HepG2 (cell line): Measurements from ENCODE around the gene NFE2L2. TPM values are rescaled to one million over a fixed set of nuclear protein-coding genes. Genes with fewer than 3 reads are reported as not detected.

ENCODE experiments used
- ASH2L ChIP-seq: fragments of 300-600, 200-600 bp; sonication (generic); IDR thresholded peaks from 2 replicates; pipeline ENCODE4 v1.7.0; 2017; ENCODE audit warnings: low read depth, mild to moderate bottlenecking, moderate library complexity, mixed read lengths, low read length; ENCODE audit not compliant: insufficient read length
- BCL6 ChIP-seq: IDR thresholded peaks from 2 replicates; pipeline ENCODE4 v1.6.1; 2016; ENCODE audit warnings: missing genetic modification reagents, missing compliant biosample characterization
- CREB1 ChIP-seq, 2 experiments: fragments of 450-650 bp in 1 of 2; IDR thresholded peaks; 2 replicates each; pipeline ENCODE4 v1.6.1; 2016 to 2017; ENCODE audit warnings: control low read depth in 1 of 2, mild to moderate bottlenecking in 1 of 2, missing compliant biosample characterization in 1 of 2, missing genetic modification characterization in 1 of 2
- FIP1L1 ChIP-seq: fragments of 200-400 bp; formaldehyde crosslinking; IDR thresholded peaks from 2 replicates; pipeline ENCODE4 v1.6.1; 2018; ENCODE audit warnings: low read depth, mild to moderate bottlenecking, low read length, moderate library complexity, borderline replicate concordance; ENCODE audit not compliant: insufficient read depth
- KDM1A ChIP-seq: IDR thresholded peaks from 2 replicates; pipeline ENCODE4 v1.6.1; 2016; ENCODE audit warnings: missing compliant biosample characterization
- KDM4B ChIP-seq: sonication (generic); formaldehyde crosslinking; IDR thresholded peaks from 2 replicates; pipeline ENCODE4 v1.4.0; 2020; ENCODE audit warnings: missing genetic modification reagents
- KLF11 ChIP-seq: IDR thresholded peaks from 2 replicates; pipeline ENCODE4 v1.6.1; 2016; ENCODE audit warnings: missing compliant biosample characterization
- KLF6 ChIP-seq: IDR thresholded peaks from 2 replicates; pipeline ENCODE4 v1.8.0; 2016; ENCODE audit warnings: missing biosample characterization, missing genetic modification reagents
- LBX2 ChIP-seq: sonication (generic); formaldehyde crosslinking; IDR thresholded peaks from 2 replicates; pipeline ENCODE4 v1.5.0; 2020; ENCODE audit warnings: missing genetic modification reagents, mild to moderate bottlenecking, borderline replicate concordance
- MED13 ChIP-seq: sonication (generic); formaldehyde crosslinking; IDR thresholded peaks from 2 replicates; pipeline ENCODE4 v1.5.0; 2020; ENCODE audit warnings: missing genetic modification reagents
- MTA3 ChIP-seq: sonication (generic); formaldehyde crosslinking; IDR thresholded peaks from 2 replicates; pipeline ENCODE4 v1.4.0; 2020; ENCODE audit warnings: missing genetic modification reagents
- MXD4 ChIP-seq: IDR thresholded peaks from 2 replicates; pipeline ENCODE4 v1.6.1; 2016; ENCODE audit warnings: mild to moderate bottlenecking, missing biosample characterization, missing genetic modification reagents
- NCOA2 ChIP-seq: sonication (generic); formaldehyde crosslinking; IDR thresholded peaks from 2 replicates; pipeline ENCODE4 v1.8.0; 2022; ENCODE audit warnings: inconsistent platforms
- SETDB1 ChIP-seq: sonication (generic); formaldehyde crosslinking; IDR thresholded peaks from 2 replicates; pipeline ENCODE4 v1.5.1; 2020; ENCODE audit warnings: missing genetic modification reagents, mild to moderate bottlenecking, borderline replicate concordance
- SNAPC2 ChIP-seq: sonication (generic); formaldehyde crosslinking; IDR thresholded peaks from 2 replicates; pipeline ENCODE4 v1.8.1; 2022; ENCODE audit warnings: mild to moderate bottlenecking, missing genetic modification reagents
- SRY ChIP-seq: sonication (generic); formaldehyde crosslinking; IDR thresholded peaks from 2 replicates; pipeline ENCODE4 v1.8.0; 2022; ENCODE audit warnings: mild to moderate bottlenecking, missing genetic modification reagents
- ZFP1 ChIP-seq: IDR thresholded peaks from 2 replicates; pipeline ENCODE4 v1.6.1; 2016
- ZFY ChIP-seq: sonication (generic); formaldehyde crosslinking; IDR thresholded peaks from 2 replicates; pipeline ENCODE4 v1.4.0; 2020; ENCODE audit warnings: missing genetic modification reagents
- ZKSCAN8 ChIP-seq: IDR thresholded peaks from 2 replicates; pipeline ENCODE4 v1.6.1; 2016; ENCODE audit warnings: borderline replicate concordance, missing genetic modification reagents, missing compliant biosample characterization
- ZNF124 ChIP-seq: sonication (generic); formaldehyde crosslinking; IDR thresholded peaks from 2 replicates; pipeline ENCODE4 v1.4.0; 2020; ENCODE audit warnings: missing genetic modification reagents
- ZNF18 ChIP-seq: sonication (generic); formaldehyde crosslinking; IDR thresholded peaks from 2 replicates; pipeline ENCODE4 v1.8.0; 2022; ENCODE audit warnings: mild to moderate bottlenecking, missing genetic modification reagents; ENCODE audit not compliant: insufficient replicate concordance
- ZNF251 ChIP-seq: sonication (generic); formaldehyde crosslinking; IDR thresholded peaks from 2 replicates; pipeline ENCODE4 v1.9.0; 2021; ENCODE audit warnings: mild to moderate bottlenecking, missing genetic modification reagents
- ZNF264 ChIP-seq: sonication (generic); formaldehyde crosslinking; IDR thresholded peaks from 2 replicates; pipeline ENCODE4 v1.4.0; 2020; ENCODE audit warnings: missing genetic modification reagents
- ZNF564 ChIP-seq: sonication (generic); formaldehyde crosslinking; IDR thresholded peaks from 2 replicates; pipeline ENCODE4 v1.8.1; 2023; ENCODE audit warnings: mild to moderate bottlenecking, missing genetic modification reagents
- ZNF569 ChIP-seq: sonication (generic); formaldehyde crosslinking; IDR thresholded peaks from 2 replicates; pipeline ENCODE4 v1.5.0; 2020; ENCODE audit warnings: mild to moderate bottlenecking, missing genetic modification reagents, moderate library complexity, borderline replicate concordance
- ZNF577 ChIP-seq: sonication (generic); formaldehyde crosslinking; IDR thresholded peaks from 2 replicates; pipeline ENCODE4 v1.4.0; 2020; ENCODE audit warnings: mild to moderate bottlenecking, low read depth, missing genetic modification reagents, borderline replicate concordance
- polyA plus RNA-seq, 8 experiments: library from polyadenylated mRNA; depleted of rRNA in 3 of 8; stranded (reverse) in 7 of 8; unstranded in 1 of 8; fragments of >200 nt; fragmentation: Illumina TruSeq in 4 of 8; extraction: Trizol in 4 of 8; gene quantifications; 2 replicates each; pipeline versions ENCODE4 v1.2.1 to v1.2.3, GENCODE V29; 2011 to 2016; ENCODE audit warnings: low read depth in 4 of 8, missing spikeins in 1 of 8, mixed read lengths in 1 of 8; ENCODE audit not compliant: insufficient read depth in 1 of 8
- total RNA-seq, 5 experiments: library from RNA; depleted of rRNA; stranded (reverse); fragments of >200 nt; fragmentation: Illumina TruSeq; extraction: Trizol; gene quantifications; 2 replicates each; pipeline ENCODE4 v1.2.3, GENCODE V29; 2016; ENCODE audit warnings: low read depth in 1 of 5
- TF ChIP-seq, protein P1 (sequence below), 2 experiments: fragments of 450-650 bp in 1 of 2; sonication (generic) in 1 of 2; formaldehyde crosslinking; IDR thresholded peaks; 2 replicates each; pipeline versions ENCODE4 v1.5.0 to v1.8.0; 2020 to 2022; ENCODE audit warnings: mild to moderate bottlenecking in 1 of 2, missing genetic modification reagents in 1 of 2

Gene NFE2L2
- total and polyA plus RNA-seq, 2 of the 13 experiments (the other 11 are each of a cell fraction or from before 2014, with no cell fraction given): 84.6 to 215 TPM

GRCh38 chr2:177187631-177188312 is 76.8 kb downstream of the NFE2L2 start (continued):
- TF ChIP-seq ZNF569 (CRISPR knock-in tag) (0 out of 2 replicates have a peak, but pooled peaks have one; percentile 15), ZNF18 (CRISPR knock-in tag) (no peak), NCOA2 (peak; percentile 93), LBX2 (CRISPR knock-in tag) (0 out of 2 replicates have a peak, but pooled peaks have one; percentile 27), ASH2L (no peak), MXD4 (CRISPR knock-in tag) (peak; percentile 40; the same call in 1 of the 2 replicates), ZNF577 (CRISPR knock-in tag) (no peak), MED13 (CRISPR knock-in tag) (no peak), SRY (CRISPR knock-in tag) (no peak; the same call in 1 of the 2 replicates), SETDB1 (CRISPR knock-in tag) (no peak), BCL6 (peak; percentile 92), KLF6 (peak; percentile 57; the same call in 1 of the 2 replicates), ZNF564 (peak; percentile 81), SNAPC2 (CRISPR knock-in tag) (peak; percentile 82), ZKSCAN8 (CRISPR knock-in tag) (peak; percentile 84), FIP1L1 (no peak), KDM4B (peak; percentile 86; the same call in 1 of the 2 replicates), CREB1 (IDR thresholded peaks at IDR 0.05) (no peak), CREB1 (CRISPR knock-in tag; IDR thresholded peaks at IDR 0.05) (peak; percentile 82), ZNF251 (CRISPR knock-in tag) (no peak), MTA3 (CRISPR knock-in tag) (no peak), ZNF264 (peak; percentile 53; the same call in 1 of the 2 replicates), ZFP1 (CRISPR knock-in tag) (0 out of 2 replicates have a peak, but pooled peaks have one; percentile 47), ZFY (peak; percentile 44; the same call in 1 of the 2 replicates), ZNF124 (peak; percentile 91), KDM1A (peak; percentile 91), KLF11 (CRISPR knock-in tag) (peak; percentile 90)
- TF ChIP-seq, protein P1, sequence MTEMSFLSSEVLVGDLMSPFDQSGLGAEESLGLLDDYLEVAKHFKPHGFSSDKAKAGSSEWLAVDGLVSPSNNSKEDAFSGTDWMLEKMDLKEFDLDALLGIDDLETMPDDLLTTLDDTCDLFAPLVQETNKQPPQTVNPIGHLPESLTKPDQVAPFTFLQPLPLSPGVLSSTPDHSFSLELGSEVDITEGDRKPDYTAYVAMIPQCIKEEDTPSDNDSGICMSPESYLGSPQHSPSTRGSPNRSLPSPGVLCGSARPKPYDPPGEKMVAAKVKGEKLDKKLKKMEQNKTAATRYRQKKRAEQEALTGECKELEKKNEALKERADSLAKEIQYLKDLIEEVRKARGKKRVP (CRISPR knock-in tag; IDR thresholded peaks at IDR 0.05): peak; percentile 97 to 100
